CD4-positive, alpha-beta T cell (primary cell): ENCODE data around the gene ITGA6. TPM values are rescaled to one million over a fixed set of nuclear protein-coding genes. Genes with fewer than 3 reads are reported as not detected.

ENCODE experiments used
- ATAC-seq: fragments of 200-7000 bp; cut with Tn5 transposase; one replicate; pipeline ENCODE4 v1.10.0; 2022; ENCODE audit warnings: mild to moderate bottlenecking; ENCODE audit not compliant: poor library complexity
- CTCF ChIA-PET: fragments of 350-600 bp; sonication (Branson Sonifier 250); formaldehyde crosslinking; loops from one replicate; lab custom pipeline; 2021; ENCODE audit warnings: antibody characterized with exemption, inconsistent platforms; lab: Charles Lee
- POLR2A ChIA-PET: fragments of 350-600 bp; sonication (Branson Sonifier 250); formaldehyde crosslinking; loops from one replicate; lab custom pipeline; 2021; ENCODE audit warnings: antibody characterized with exemption, inconsistent platforms; lab: Charles Lee
- DNase-seq, 14 experiments: peaks; one replicate each; pipeline ENCODE4 v3.0.0-alpha.2; 2013 to 2020; ENCODE audit warnings: mixed read lengths in 2 of 14
- H3K27ac ChIP-seq, 2 donors: one replicate each; pipeline versions ENCODE4 v1.5.1 to v1.7.0; 2013; ENCODE audit warnings: low read length in 2 of 2, low read depth in 1 of 2, mild to moderate bottlenecking in 1 of 2
- H3K27me3 ChIP-seq, 2 experiments: 1 replicate in 1 of 2; 2 replicates in 1 of 2; pipeline versions ENCODE4 v1.6.1 to v1.7.0; 2013; ENCODE audit warnings: low read length in 2 of 2, control low read depth in 1 of 2, mild to moderate bottlenecking in 1 of 2, moderate library complexity in 1 of 2; ENCODE audit not compliant: insufficient read depth in 2 of 2, control insufficient read depth in 1 of 2
- H3K36me3 ChIP-seq: one replicate; pipeline ENCODE4 v1.6.1; 2013; ENCODE audit warnings: low read length, control low read depth; ENCODE audit not compliant: insufficient read depth
- H3K4me1 ChIP-seq: one replicate; pipeline ENCODE4 v1.6.1; 2013; ENCODE audit warnings: low read length, control low read depth; ENCODE audit not compliant: insufficient read depth
- H3K4me3 ChIP-seq: one replicate; pipeline ENCODE4 v1.5.1; 2013; ENCODE audit warnings: mild to moderate bottlenecking, low read length, moderate library complexity
- H3K9me3 ChIP-seq, 2 experiments: 1 replicate in 1 of 2; 2 replicates in 1 of 2; pipeline versions ENCODE4 v1.6.1 to v1.7.0; 2013; ENCODE audit warnings: low read length in 2 of 2, mild to moderate bottlenecking in 2 of 2, control low read depth in 1 of 2, moderate library complexity in 1 of 2; ENCODE audit not compliant: control insufficient read depth in 1 of 2, insufficient read depth in 1 of 2
- H3K27ac Mint-ChIP-seq: one replicate; pipeline ENCODE4 v1.8.0; 2020; ENCODE audit warnings: mixed read lengths
- H3K27me3 Mint-ChIP-seq: one replicate; pipeline ENCODE4 v1.8.0; 2021; ENCODE audit warnings: mixed read lengths
- H3K36me3 Mint-ChIP-seq: one replicate; pipeline ENCODE4 v1.8.0; 2021; ENCODE audit warnings: low read depth, mixed read lengths
- H3K4me1 Mint-ChIP-seq: one replicate; pipeline ENCODE4 v1.8.0; 2021; ENCODE audit warnings: low read depth, mixed read lengths
- H3K4me3 Mint-ChIP-seq: one replicate; pipeline ENCODE4 v1.8.0; 2020; ENCODE audit warnings: mild to moderate bottlenecking, mixed read lengths
- H3K9me3 Mint-ChIP-seq: one replicate; pipeline ENCODE4 v1.8.0; 2020; ENCODE audit warnings: mixed read lengths
- CTCF ChIP-seq: fragments of 200-600 bp; IDR thresholded peaks from one replicate; pipeline ENCODE4 v1.8.0; 2022; ENCODE audit warnings: antibody characterized with exemption, mild to moderate bottlenecking
- intact Hi-C, 2 experiments: fragments of 100-400 bp; cut with DNase I in 1 of 2; cut with micrococcal nuclease in 1 of 2; formaldehyde crosslinking; loops; one replicate each; pipeline versions ENCODE4 v1.15.1 to v1.9.0; 2023 to 2025; cut with DNase I, micrococcal nuclease
- total RNA-seq, 174 experiments: library from RNA in 2 of 174; stranded (reverse) in 2 of 174; gene quantifications; one replicate each; pipeline ENCODE4 v1.2.3 and lab custom pipeline; 2021 to 2026

Gene ITGA6
- total RNA-seq, 2 experiments from 2014 or later: 53.5 to 58.0 TPM

DNA sequence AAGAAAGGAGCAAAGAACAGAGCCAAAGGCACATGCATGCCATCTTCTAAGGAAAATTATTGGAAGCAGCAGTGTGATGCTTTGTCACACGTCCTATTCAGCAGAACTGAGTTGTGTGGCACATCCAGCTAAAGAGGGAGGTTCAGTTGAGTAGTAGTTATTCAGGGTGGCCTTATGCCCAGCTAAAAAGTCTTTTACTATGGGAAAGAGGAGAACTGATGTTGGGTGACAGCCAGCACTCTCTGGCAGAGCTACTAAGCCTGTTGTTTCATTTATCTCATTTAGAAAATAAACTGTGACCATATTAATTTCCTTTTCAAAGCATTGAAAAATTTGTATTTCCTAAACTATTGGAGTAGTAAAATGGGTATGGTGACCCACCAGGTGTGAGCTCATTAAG is 18.5 kb downstream of the ITGA6 start:
- peaks cover 38% of the 10 kb centered on the region for H3K36me3 Mint-ChIP-seq

DNA sequence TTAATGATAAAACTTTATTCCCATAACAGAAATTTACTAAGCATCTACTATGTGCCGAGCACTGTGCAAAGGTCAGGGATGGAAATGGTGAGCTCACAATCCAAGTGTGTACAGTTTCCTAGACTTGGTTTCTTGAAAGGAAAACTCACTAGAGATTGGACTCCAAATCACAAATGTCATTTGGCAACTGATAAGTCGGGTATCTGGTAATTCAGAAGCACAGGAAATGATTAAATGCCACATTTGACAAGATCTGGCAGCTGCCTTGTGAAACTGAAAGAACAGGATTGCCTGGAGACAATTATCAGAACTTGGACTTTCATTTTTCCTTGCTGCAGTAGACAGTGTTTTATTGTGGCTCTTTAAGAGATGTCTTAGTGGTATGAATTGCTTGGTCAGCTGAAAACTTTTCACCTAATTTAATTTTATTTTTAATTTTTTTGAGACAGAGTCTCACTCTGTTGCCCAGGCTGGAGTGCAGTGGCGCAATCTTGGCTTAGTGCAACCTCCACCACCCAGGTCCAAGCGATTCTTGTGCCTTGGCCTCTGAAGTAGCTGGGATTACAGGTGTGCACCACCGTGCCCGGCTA is 19.2 kb downstream of the ITGA6 start:
- CTCF ChIA-PET: interaction anchor here (0.7 to 16.8 kb wide), 4 partner anchors 13 to 19 kb away, joined by 3 to 187 read pairs (median 4); partner anchors contain the start of gene ITGA6
- Histone ChIP-seq H3K9me3 (no peaks in the 10 kb centered on the region), H3K4me1 (peaks cover 62% of the 10 kb centered on the region), H3K4me3 (no peak overlapping the region), H3K27ac (no peak overlapping the region), H3K27me3 (no peaks in the 10 kb centered on the region), H3K36me3 (peaks cover 5% of the 10 kb centered on the region)
- no peaks in the 10 kb centered on the region for H3K9me3 Mint-ChIP-seq
- no peaks in the 10 kb centered on the region for H3K27me3 Mint-ChIP-seq
- peak overlapping the region; percentile 63 for H3K27ac Mint-ChIP-seq
- peaks cover 84% of the 10 kb centered on the region for H3K4me1 Mint-ChIP-seq
- intact Hi-C loops: no loop called here
- no peak overlapping the region for H3K4me3 Mint-ChIP-seq
- peaks cover 42% of the 10 kb centered on the region for H3K36me3 Mint-ChIP-seq
- ATAC-seq: no peak
- TF ChIP-seq CTCF: no peak
- POLR2A ChIA-PET: interaction anchor here (1.2 to 3.2 kb wide), 6 partner anchors 8 to 19 kb away, joined by 3 to 24 read pairs (median 8); partner anchors contain the start of gene ITGA6
- peak in 3 of 14 experiments; percentile 37 to 61 (median 42) for DNase-seq

More for the DNA sequence above, 18.5 kb downstream of the ITGA6 start:
- Histone ChIP-seq H3K27me3 (no peaks in the 10 kb centered on the region), H3K9me3 (no peaks in the 10 kb centered on the region), H3K36me3 (peaks cover 5% of the 10 kb centered on the region), H3K4me1 (peaks cover 55% of the 10 kb centered on the region), H3K4me3 (no peak overlapping the region), H3K27ac (no peak overlapping the region)
- Mint-ChIP-seq H3K4me1 (peaks cover 87% of the 10 kb centered on the region), H3K27ac (peak overlapping the region; percentile 52), H3K27me3 (no peaks in the 10 kb centered on the region), H3K9me3 (no peaks in the 10 kb centered on the region), H3K4me3 (peak overlapping the region; percentile 22)
- no peak for ATAC-seq
- ChIA-PET POLR2A (interaction anchor here (0.7 to 3.2 kb wide), 7 partner anchors 8 to 18 kb away, joined by 3 to 24 read pairs (median 6); partner anchors contain the start of gene ITGA6), CTCF (interaction anchor here (0.6 to 16.8 kb wide), 3 partner anchors 13 to 338 kb away, joined by 3 to 187 read pairs (median 6); partner anchors contain the start of gene ITGA6)
- no peak for TF ChIP-seq CTCF
- no peak for DNase-seq
- intact Hi-C loops: no loop called here

DNA sequence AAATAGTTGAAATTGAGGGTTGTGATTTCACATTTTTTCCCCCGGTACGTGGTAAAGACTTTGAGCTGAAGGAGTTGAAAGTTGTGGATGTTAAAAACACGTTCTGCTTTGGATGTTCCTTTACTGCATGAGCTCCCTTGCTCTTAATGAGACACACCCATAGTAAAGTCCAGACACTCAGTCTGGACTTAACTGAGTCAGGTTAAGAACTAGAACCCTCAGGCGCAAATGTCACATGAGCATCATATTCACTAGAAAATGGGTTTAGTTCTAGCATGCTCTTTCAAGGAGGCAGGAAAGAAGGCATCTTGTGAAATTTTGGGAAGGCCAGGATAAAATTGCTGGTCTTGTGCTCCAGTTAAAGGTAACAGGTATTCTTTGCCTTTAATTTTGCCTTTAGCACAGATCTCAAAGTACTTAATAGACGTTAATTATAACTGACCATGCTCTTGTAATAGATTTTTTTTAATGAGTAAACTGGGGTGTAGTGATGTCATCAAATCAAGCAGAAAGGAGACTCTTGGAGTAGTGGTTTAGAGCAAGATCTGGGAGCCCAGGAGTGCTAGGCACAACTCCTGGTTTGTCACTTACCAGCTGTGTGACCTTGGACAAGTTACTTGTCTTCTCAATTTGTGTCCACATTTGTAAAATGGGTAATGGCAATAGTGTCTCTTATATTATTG is 20.6 kb downstream of the ITGA6 start:
- H3K36me3 ChIP-seq: peaks cover 5% of the 10 kb centered on the region
- no peaks in the 10 kb centered on the region for H3K27me3 ChIP-seq
- no peak overlapping the region for H3K4me3 Mint-ChIP-seq
- ATAC-seq: no peak
- TF ChIP-seq CTCF: no peak
- H3K27me3 Mint-ChIP-seq: no peaks in the 10 kb centered on the region
- no peak for DNase-seq
- H3K27ac ChIP-seq: no peak overlapping the region
- ChIA-PET POLR2A (interaction anchor here (0.9 to 3.2 kb wide), 8 partner anchors 7 to 21 kb away, joined by 3 to 24 read pairs (median 5); partner anchors contain the start of gene ITGA6), CTCF (interaction anchor here (1.2 to 16.8 kb wide), 4 partner anchors 11 to 20 kb away, joined by 3 to 187 read pairs (median 4); no protein-coding TSS in a partner anchor)
- H3K9me3 ChIP-seq: no peaks in the 10 kb centered on the region
- peaks cover 47% of the 10 kb centered on the region for H3K36me3 Mint-ChIP-seq
- H3K4me3 ChIP-seq: no peak overlapping the region
- H3K4me1 ChIP-seq: peaks cover 57% of the 10 kb centered on the region
- H3K9me3 Mint-ChIP-seq: no peaks in the 10 kb centered on the region
- peak overlapping the region; percentile 72 for H3K27ac Mint-ChIP-seq
- peaks cover 84% of the 10 kb centered on the region for H3K4me1 Mint-ChIP-seq
- intact Hi-C loops: no loop called here
